Activated naive CD4-positive, alpha-beta T cell treated with anti-CD3 and anti-CD28 coated beads for 36 hours (primary cell): ENCODE data around the gene CYB561A3. TPM values are rescaled to one million over a fixed set of nuclear protein-coding genes. Genes with fewer than 3 reads are reported as not detected.

Source experiments
- CTCF ChIA-PET: fragments of 350-600 bp; sonication (Branson Sonifier 250); formaldehyde crosslinking; loops from one replicate; lab custom pipeline; 2021; ENCODE audit warnings: antibody characterized with exemption; lab: Charles Lee
- DNase-seq: peaks from one replicate; pipeline ENCODE4 v3.0.0-alpha.2; 2020
- H3K27ac Mint-ChIP-seq: one replicate; pipeline ENCODE4 v1.8.0; 2021; ENCODE audit warnings: mild to moderate bottlenecking, mixed read lengths
- H3K27me3 Mint-ChIP-seq: one replicate; pipeline ENCODE4 v1.8.0; 2021; ENCODE audit warnings: low read depth, mixed read lengths
- H3K36me3 Mint-ChIP-seq: one replicate; pipeline ENCODE4 v1.8.0; 2021; ENCODE audit warnings: low read depth, mixed read lengths
- H3K4me1 Mint-ChIP-seq: one replicate; pipeline ENCODE4 v1.8.0; 2021; ENCODE audit warnings: low read depth, mixed read lengths
- H3K4me3 Mint-ChIP-seq: one replicate; pipeline ENCODE4 v1.8.0; 2021; ENCODE audit warnings: mild to moderate bottlenecking, moderate library complexity, mixed read lengths
- H3K9me3 Mint-ChIP-seq: one replicate; pipeline ENCODE4 v1.8.0; 2021; ENCODE audit warnings: mixed read lengths
- intact Hi-C: fragments of 100-400 bp; cut with micrococcal nuclease; formaldehyde crosslinking; loops from one replicate; pipeline ENCODE4 v1.15.1; 2023
- total RNA-seq, 2 experiments: library from RNA; stranded (reverse); gene quantifications; one replicate each; pipeline ENCODE4 v1.2.3, GENCODE V29; 2021

CYB561A3 gene
- total RNA-seq, 2 experiments from 2014 or later: 31.7 to 31.8 TPM

- Mint-ChIP-seq H3K27ac (no peak overlapping the region), H3K9me3 (no peaks in the 10 kb centered on the region), H3K4me1 (peaks cover 12% of the 10 kb centered on the region), H3K36me3 (peaks cover 25% of the 10 kb centered on the region), H3K27me3 (no peaks in the 10 kb centered on the region), H3K4me3 (no peak overlapping the region)
- CTCF ChIA-PET: interaction anchor here (1.4 to 9.2 kb wide), 2 partner anchors 43 to 106 kb away, joined by 3 to 243 read pairs; no protein-coding TSS in a partner anchor
- intact Hi-C loops: no loop called here
- DNase-seq: no peak
These were observed 20.7 kb downstream of the CYB561A3 start for GRCh38 chr11:61340979-61341378.

GRCh38 chr11:61339490-61339878 is 22.2 kb downstream of the CYB561A3 start:
- intact Hi-C loops: loop anchor here (10.0 kb wide), 1 partner anchor 315 kb away; no protein-coding TSS in a partner anchor
- CTCF ChIA-PET: interaction anchor here (1.4 to 9.2 kb wide), 3 partner anchors 15 to 108 kb away, joined by 3 to 243 read pairs (median 49); no protein-coding TSS in a partner anchor
- DNase-seq: no peak
- Mint-ChIP-seq H3K27ac (no peak overlapping the region), H3K27me3 (no peaks in the 10 kb centered on the region), H3K9me3 (no peaks in the 10 kb centered on the region), H3K36me3 (peaks cover 21% of the 10 kb centered on the region), H3K4me1 (peaks cover 24% of the 10 kb centered on the region), H3K4me3 (no peak overlapping the region)

- DNase-seq: no peak
- no peak overlapping the region for H3K4me3 Mint-ChIP-seq
- H3K4me1 Mint-ChIP-seq: peaks cover 30% of the 10 kb centered on the region
- no peaks in the 10 kb centered on the region for H3K9me3 Mint-ChIP-seq
- intact Hi-C loops: loop anchor here (10.0 kb wide), 1 partner anchor 314 kb away; no protein-coding TSS in a partner anchor
- CTCF ChIA-PET: interaction anchor here (4.9 to 9.2 kb wide), 2 partner anchors 16 to 45 kb away, joined by 49 to 243 read pairs; no protein-coding TSS in a partner anchor
- no peak overlapping the region for H3K27ac Mint-ChIP-seq
- H3K27me3 Mint-ChIP-seq: no peaks in the 10 kb centered on the region
- H3K36me3 Mint-ChIP-seq: peaks cover 22% of the 10 kb centered on the region
These were observed 22.7 kb downstream of the CYB561A3 start for GRCh38 chr11:61338783-61339489.

- no peak overlapping the region for H3K27ac Mint-ChIP-seq
- H3K4me1 Mint-ChIP-seq: peaks cover 35% of the 10 kb centered on the region
- no peak overlapping the region for H3K4me3 Mint-ChIP-seq
- no peaks in the 10 kb centered on the region for H3K27me3 Mint-ChIP-seq
- CTCF ChIA-PET: interaction anchor here (1.9 to 9.2 kb wide), 5 partner anchors 17 to 86 kb away, joined by 5 to 243 read pairs (median 60); partner anchors contain the start of genes CYB561A3, TMEM138 and TMEM216
- DNase-seq: no peak
- H3K9me3 Mint-ChIP-seq: no peaks in the 10 kb centered on the region
- intact Hi-C loops: loop anchor here (2.0 to 10.0 kb wide), 2 partner anchors 301 to 313 kb away; no protein-coding TSS in a partner anchor
- peaks cover 26% of the 10 kb centered on the region for H3K36me3 Mint-ChIP-seq
These were observed 23.8 kb downstream of the CYB561A3 start for GRCh38 chr11:61337706-61338470.

- Mint-ChIP-seq H3K4me3 (no peak overlapping the region), H3K27ac (peak overlapping the region; percentile 90), H3K27me3 (no peaks in the 10 kb centered on the region), H3K9me3 (no peaks in the 10 kb centered on the region), H3K4me1 (peaks cover 47% of the 10 kb centered on the region), H3K36me3 (peaks cover 29% of the 10 kb centered on the region)
- intact Hi-C loops: loop anchor here (1.0 to 10.0 kb wide), 7 partner anchors 49 to 312 kb away; partner anchors contain the start of gene TMEM216
- DNase-seq: peak; percentile 86
- CTCF ChIA-PET: interaction anchor here (0.6 to 9.2 kb wide), 40 partner anchors 9 to 592 kb away, joined by 3 to 243 read pairs (median 4); partner anchors contain the start of genes CPSF7, CYB561A3, LRRC10B and SDHAF2
These were observed 25.3 kb downstream of the CYB561A3 start for GRCh38 chr11:61336171-61336935.

GRCh38 chr11:61335355-61335710 is 26.3 kb downstream of the CYB561A3 start:
- no peaks in the 10 kb centered on the region for H3K9me3 Mint-ChIP-seq
- peaks cover 32% of the 10 kb centered on the region for H3K36me3 Mint-ChIP-seq
- no peak for DNase-seq
- peak overlapping the region; percentile 65 for H3K27ac Mint-ChIP-seq
- no peaks in the 10 kb centered on the region for H3K27me3 Mint-ChIP-seq
- no peak overlapping the region for H3K4me3 Mint-ChIP-seq
- H3K4me1 Mint-ChIP-seq: peaks cover 55% of the 10 kb centered on the region
- intact Hi-C loops: loop anchor here (10.0 kb wide), 1 partner anchor 311 kb away; no protein-coding TSS in a partner anchor
- CTCF ChIA-PET: interaction anchor here (0.8 to 9.2 kb wide), 19 partner anchors 8 to 177 kb away, joined by 3 to 243 read pairs (median 10); partner anchors contain the start of genes CPSF7, CYB561A3, SDHAF2 and TMEM138

GRCh38 chr11:61334434-61335354 is 27.0 kb downstream of the CYB561A3 start:
- DNase-seq: no peak
- H3K4me1 Mint-ChIP-seq: peaks cover 62% of the 10 kb centered on the region
- peak overlapping the region; percentile 96 for H3K4me3 Mint-ChIP-seq
- no peaks in the 10 kb centered on the region for H3K9me3 Mint-ChIP-seq
- CTCF ChIA-PET: interaction anchor here (1.0 to 9.2 kb wide), 10 partner anchors 20 to 234 kb away, joined by 4 to 243 read pairs (median 24); partner anchors contain the start of genes CYB561A3, TMEM138 and TMEM216
- peaks cover 38% of the 10 kb centered on the region for H3K36me3 Mint-ChIP-seq
- intact Hi-C loops: loop anchor here (10.0 kb wide), 1 partner anchor 310 kb away; no protein-coding TSS in a partner anchor
- no peaks in the 10 kb centered on the region for H3K27me3 Mint-ChIP-seq
- peak overlapping the region; percentile 94 for H3K27ac Mint-ChIP-seq

GRCh38 chr11:61333550-61334433 is 27.9 kb downstream of the CYB561A3 start:
- DNase-seq: no peak

GRCh38 chr11:61332797-61333549 is 28.7 kb downstream of the CYB561A3 start, which contains the start of the genes DDB1 and TKFC:
TSS of gene DDB1 (minus strand) at chr11:61333105. CDS start at chr11:61332968, 137 bp downstream.
TSS of gene TKFC (plus strand) at chr11:61333228. CDS start at chr11:61334729, 1,501 bp downstream.
- peak; percentile 98 for DNase-seq
- Mint-ChIP-seq H3K27me3 (no peaks in the 10 kb centered on the region), H3K4me3 (peak within 1 kb of the TSS; percentile 96), H3K4me1 (peaks cover 73% of the 10 kb centered on the region), H3K9me3 (no peaks in the 10 kb centered on the region), H3K27ac (peak within 1 kb of the TSS; percentile 94), H3K36me3 (peaks cover 41% of the 10 kb centered on the region)
- CTCF ChIA-PET: interaction anchor here (1.1 to 9.2 kb wide), 6 partner anchors 28 to 236 kb away, joined by 4 to 243 read pairs (median 24); partner anchors contain the start of genes CYB561A3, TMEM138 and TMEM216
- intact Hi-C loops: loop anchor here (1.0 to 10.0 kb wide), 6 partner anchors 29 to 418 kb away; partner anchors contain the start of genes SDHAF2, TMEM109, TMEM138 and VPS37C

More at GRCh38 chr11:61333550-61334433, 27.9 kb downstream of the CYB561A3 start:
- H3K4me1 Mint-ChIP-seq: peaks cover 68% of the 10 kb centered on the region
- H3K4me3 Mint-ChIP-seq: peak overlapping the region; percentile 96
- intact Hi-C loops: loop anchor here (1.0 to 10.0 kb wide), 6 partner anchors 29 to 419 kb away; partner anchors contain the start of genes SDHAF2, TMEM109, TMEM138 and VPS37C
- H3K27ac Mint-ChIP-seq: peak overlapping the region; percentile 94
- CTCF ChIA-PET: interaction anchor here (1.0 to 9.2 kb wide), 8 partner anchors 22 to 235 kb away, joined by 4 to 243 read pairs (median 8); partner anchors contain the start of genes CYB561A3, TMEM138 and TMEM216
- no peaks in the 10 kb centered on the region for H3K27me3 Mint-ChIP-seq
- H3K36me3 Mint-ChIP-seq: peaks cover 42% of the 10 kb centered on the region
- H3K9me3 Mint-ChIP-seq: no peaks in the 10 kb centered on the region
